Activated CD4-positive, alpha-beta T cell treated with anti-CD3 and anti-CD28 coated beads for 4 hours (primary cell): ENCODE results near the gene ISCU.
"Not testable (repeated sequence)": the region's sequence is repeated elsewhere in the genome, so short reads cannot be mapped to it uniquely, and the experiment has no call there.

Experiments used
- DNase-seq, 2 donors: peaks; one replicate each; pipeline ENCODE4 v3.0.0-alpha.2; 2020

Gene ISCU

DNA sequence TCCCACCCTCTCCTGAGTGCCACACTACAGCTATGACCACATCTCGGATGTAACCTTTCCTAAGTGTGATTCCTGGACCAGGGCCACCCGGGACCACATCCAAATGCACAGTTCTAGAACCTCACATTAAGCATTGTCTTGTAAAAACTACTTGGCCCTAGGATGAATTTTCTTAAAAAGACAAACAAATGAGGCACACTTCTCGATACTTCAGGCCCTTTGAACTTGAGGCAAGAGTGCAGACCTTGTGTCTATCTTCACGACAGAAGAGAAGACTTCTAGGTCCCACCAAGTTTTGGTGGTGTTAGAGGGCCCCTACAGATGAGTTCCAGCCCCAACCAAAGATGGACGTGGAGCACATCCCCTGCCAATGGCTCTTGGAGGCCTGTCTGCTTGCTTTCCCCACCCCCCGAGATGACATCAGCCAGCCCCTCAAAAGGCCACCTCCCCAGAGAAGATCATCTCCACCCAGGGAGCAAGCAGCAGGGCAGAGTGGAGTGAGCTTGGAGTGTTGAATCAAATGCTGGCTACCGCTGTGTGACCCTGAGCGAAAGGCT, 9.3 kb downstream of the ISCU start:
- no peak for DNase-seq

GRCh38 chr12:108572166-108572790, 9.9 kb downstream of the ISCU start:
- DNase-seq = no peak

DNA sequence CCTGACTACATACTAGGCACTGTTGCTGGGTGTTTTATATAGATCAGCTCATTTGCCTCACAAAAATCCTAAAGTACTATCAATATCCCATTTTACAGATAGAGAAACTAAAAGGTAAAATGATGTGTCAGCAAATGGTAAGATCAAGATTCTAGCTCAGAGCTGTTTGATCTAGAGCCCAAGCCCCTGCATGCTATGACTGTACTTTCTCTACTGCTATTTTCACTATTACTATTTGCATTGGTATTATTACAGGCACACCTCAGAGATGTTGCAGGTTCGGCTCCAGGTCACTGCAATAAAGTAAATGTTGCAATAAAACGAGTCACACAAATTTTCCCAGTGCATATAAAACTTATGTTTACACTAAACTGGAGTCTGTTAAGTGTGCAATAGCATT, 10.9 kb downstream of the ISCU start:
- no peak for DNase-seq

GRCh38 chr12:108574276-108574675, 11.9 kb downstream of the ISCU start:
- not testable (repeated sequence) for DNase-seq

DNA sequence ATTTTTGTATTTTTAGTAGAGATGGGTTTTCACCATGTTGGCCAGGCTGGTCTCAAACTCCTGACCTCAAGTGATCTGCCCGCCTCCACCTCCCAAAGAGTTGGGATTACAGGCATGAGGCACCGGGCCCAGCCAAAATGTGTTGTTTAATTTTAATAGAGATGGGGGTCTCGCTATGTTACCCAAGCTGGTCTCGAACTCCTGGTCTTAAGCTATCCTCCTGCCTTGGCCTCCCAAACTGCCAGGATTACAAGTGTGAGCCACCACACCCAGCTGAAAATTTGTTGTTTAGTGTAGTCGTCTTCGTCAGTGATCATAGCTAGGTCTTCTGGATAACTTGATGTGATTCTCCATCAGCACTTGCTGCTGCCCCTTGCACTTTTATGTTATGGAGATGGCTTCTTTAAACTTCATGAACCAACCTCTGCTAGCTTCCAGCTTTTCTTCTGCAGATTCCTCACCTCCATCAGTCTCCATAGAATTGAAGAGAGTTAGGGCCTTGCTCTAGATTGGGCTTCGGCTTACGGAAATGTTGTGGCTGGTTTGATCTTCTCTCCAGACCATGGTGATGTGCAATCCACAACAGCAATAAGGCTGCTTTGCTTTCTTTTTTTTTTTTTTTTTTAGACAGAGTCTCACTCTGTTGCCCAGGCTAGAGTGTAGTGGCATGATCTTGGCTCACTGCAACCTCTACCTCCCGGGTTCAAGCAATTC, 13.0 kb downstream of the ISCU start:
- no peak for DNase-seq

GRCh38 chr12:108576660-108577234, 14.4 kb downstream of the ISCU start:
- no peak for DNase-seq

- DNase-seq = no peak
These were observed 15.1 kb downstream of the ISCU start for GRCh38 chr12:108577458-108577857.

- DNase-seq = no peak
These were observed 15.9 kb downstream of the ISCU start for GRCh38 chr12:108578264-108578663.

DNA sequence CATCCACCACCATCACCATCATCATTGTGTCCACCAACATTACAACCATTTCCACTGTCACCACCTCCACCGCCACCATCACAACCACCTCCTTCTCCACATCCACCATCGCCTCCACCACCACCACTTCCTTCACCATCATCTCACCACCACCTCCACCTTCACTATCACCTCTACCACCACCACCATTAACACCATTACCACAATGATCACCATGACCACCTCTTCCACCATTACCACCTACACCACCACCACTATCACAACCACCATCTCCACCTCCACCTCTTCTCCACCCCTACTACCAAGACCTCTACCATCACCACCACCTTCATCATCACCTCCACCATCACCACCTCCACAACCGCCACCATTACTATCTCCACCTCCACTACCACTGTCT, 16.4 kb downstream of the ISCU start:
- DNase-seq = no peak

GRCh38 chr12:108580531-108580930, 18.1 kb downstream of the ISCU start:
- DNase-seq = no peak

DNA sequence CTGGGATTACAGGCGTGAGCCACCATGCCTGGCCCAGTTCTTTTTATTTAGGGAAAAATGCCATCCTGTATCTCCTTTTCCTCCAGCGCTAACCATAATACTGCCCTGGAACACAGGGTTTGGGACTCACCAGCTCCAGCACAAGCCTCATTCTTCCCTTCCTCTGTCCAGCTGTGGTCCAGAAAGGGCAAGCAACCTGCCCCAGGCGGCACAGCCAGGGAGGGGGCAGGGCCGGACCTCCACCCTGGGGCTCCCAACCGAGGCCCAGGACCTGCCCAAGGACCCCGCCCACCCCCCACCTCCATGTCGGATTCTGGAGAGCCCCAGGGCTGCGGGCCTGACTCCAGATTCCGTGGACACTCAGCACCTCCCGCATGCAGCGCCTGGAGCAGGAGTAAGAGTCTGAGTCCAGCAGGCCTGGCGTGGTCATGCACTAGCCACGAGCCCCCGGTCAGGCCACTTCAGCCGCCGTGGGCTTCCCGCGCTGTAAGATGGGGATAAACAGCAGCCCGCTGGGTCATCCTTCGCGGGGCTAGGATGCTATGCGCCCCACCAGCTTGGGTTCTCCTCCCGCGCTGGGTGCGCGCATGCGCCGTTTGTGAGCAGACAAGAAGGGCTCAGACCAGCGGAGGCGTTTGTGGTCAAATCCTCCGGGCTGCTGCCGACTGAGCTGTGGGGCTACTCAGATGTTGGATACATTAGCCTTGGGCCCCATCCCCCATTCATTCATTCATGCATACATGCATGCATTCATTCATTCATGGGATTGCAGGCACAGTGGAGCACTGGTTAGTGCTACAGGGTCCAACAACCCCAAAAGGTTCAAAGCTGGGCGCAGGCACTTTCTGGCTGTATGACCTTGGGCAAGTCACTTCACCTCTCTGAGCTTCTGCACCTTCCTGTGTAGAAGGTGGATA, 19.2 kb downstream of the ISCU start:
- no peak for DNase-seq

GRCh38 chr12:108582509-108582908, 20.1 kb downstream of the ISCU start:
- no peak for DNase-seq

GRCh38 chr12:108582978-108583770, 20.8 kb downstream of the ISCU start:
- no peak for DNase-seq

DNA sequence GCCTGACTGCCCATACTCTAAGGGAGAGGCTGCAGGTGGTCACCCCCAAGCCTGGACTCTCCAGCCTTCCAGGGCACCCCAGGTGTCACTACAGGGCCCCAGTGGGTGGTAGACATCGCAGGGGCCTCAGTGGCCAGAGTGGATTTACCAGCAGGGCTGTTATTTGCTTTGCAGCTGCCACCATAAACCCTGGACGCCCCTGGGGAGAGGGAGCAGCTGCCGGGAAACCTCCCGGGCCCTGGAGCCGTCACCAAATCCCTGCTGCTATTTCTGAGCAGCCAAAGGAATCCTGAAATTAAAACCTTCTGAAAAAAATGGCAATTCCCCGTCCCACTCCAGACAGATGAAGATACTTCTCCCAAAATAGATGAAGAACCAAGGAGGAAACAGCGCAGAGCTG, 21.6 kb downstream of the ISCU start:
- no peak for DNase-seq

GRCh38 chr12:108584456-108585065, 22.2 kb downstream of the ISCU start:
- no peak for DNase-seq

- DNase-seq = no peak
These were observed 23.5 kb downstream of the ISCU start for GRCh38 chr12:108585864-108586263.

GRCh38 chr12:108586306-108586705, 23.9 kb downstream of the ISCU start:
- no peak for DNase-seq

DNA sequence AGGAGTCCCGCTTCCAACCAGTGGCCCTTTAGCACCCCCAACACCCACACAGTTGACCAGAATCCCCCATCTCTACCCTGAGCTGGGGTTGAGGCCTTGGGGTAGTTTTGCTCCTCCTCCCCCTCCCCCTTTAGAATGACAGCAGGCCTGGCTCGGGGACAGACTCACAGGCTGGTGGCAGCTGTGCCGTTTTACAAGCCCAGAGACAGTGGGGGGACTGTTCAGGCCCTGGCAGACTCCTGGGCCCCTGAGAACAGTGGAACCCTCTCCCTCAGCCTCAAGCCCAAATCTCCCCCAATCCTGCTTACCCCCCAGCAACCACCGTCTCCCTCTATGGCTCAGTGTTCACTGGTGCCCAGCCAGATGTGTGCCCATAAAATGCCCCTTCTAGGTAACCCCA, 25.4 kb downstream of the ISCU start:
- DNase-seq = no peak

DNA sequence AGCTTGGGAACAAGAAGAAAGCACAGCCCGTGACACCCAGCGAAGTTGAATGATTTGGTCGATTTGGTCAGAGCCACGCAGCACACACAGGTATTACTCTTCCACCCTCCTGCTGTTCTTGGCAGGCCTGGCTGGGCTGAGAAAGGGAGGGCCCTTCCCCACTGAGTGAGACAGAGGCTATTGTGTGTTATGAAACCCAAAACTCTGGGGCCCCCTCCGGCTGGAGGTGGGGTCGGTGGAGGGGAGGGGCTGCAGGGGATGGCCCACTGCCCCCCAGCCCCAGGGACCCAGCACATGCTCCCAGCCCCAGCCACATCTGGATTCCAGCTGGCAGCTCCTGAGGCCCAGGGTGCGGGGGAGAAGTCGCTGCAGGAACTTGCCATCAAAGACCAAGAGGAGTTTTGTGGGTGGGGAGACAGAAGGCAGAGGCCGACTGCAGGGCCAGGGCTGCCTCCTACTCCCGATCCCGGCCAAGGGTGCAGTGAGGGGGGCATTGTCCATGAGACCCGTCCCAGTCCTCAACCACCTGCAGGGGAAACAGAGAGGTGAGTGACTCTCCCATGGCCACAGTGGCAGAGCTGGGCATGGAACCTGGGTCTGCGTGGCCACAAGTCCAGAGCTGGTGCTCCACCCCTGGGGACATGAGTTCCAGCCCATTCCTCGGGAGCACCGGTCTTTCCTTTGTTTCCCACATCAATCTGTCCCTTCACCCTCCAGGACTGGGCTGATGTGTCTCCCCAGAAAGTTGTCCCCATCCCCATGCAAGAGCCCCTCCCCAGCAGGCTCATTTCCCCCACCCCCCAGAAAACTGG, 26.8 kb downstream of the ISCU start:
- DNase-seq = no peak

DNA sequence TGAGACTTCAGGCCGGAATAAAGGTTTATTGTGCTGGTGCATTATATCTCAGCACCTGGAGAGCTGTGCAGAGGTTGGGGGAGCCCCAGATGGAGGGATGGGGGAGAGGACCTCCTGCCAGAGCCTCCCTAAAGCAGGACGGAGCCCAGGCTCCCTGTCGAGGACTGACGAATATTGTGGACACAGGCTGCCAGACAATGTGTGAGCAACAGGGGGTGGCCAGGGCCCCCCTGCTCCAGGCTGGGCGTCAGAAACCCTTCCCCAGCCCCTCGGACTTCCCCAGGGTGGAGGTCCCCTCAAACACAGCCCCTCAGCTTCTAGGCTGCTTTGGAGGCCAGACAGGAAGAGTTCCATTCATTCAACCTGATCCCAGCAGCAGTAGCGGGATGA, 27.4 kb downstream of the ISCU start:
- no peak for DNase-seq

DNA sequence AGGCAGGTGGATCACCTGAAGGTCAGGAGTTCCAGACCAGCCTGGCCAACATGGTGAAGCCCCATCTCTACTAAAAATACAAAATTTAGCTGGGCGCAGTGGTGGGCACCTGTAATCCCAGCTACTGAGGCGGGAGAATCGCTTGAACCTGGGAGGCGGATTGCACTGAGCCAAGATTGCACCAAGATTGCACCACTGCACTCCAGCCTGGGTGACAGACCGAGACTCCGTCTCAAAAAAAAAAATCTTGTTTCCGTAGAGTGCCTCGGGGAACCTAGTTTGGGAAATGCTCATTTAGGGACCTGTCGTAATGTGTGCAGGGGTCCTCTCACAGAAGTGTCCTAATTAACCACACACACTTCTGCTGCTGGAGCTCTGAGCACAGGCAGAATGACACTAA, 28.1 kb downstream of the ISCU start:
- not testable (repeated sequence) for DNase-seq
